Neutrophil (primary cell): ENCODE results near the gene NKD1.

ENCODE experiments used
- H3K27ac ChIP-seq: fragments of 200-600 bp; sonication (generic); 2 replicates; pipeline ENCODE4 v1.5.1; 2016; ENCODE audit warnings: mild to moderate bottlenecking, moderate library complexity
- H3K27me3 ChIP-seq: fragments of 200-600 bp; sonication (generic); 2 replicates; pipeline ENCODE4 v1.6.0; 2016; ENCODE audit warnings: mild to moderate bottlenecking
- H3K36me3 ChIP-seq: fragments of 200-600 bp; sonication (generic); 2 replicates; pipeline ENCODE4 v1.5.1; 2017
- H3K4me1 ChIP-seq, 2 experiments: fragments of 200-600 bp in 1 of 2; sonication (generic) in 1 of 2; 1 replicate in 1 of 2; 2 replicates in 1 of 2; pipeline versions ENCODE4 v1.5.1 to v1.6.1; 2013 to 2016; ENCODE audit warnings: low read depth in 1 of 2, low read length in 1 of 2, mild to moderate bottlenecking in 1 of 2, moderate library complexity in 1 of 2; ENCODE audit not compliant: control insufficient read depth in 1 of 2, insufficient read depth in 1 of 2
- H3K4me3 ChIP-seq, 2 experiments: fragments of 200-600 bp in 1 of 2; sonication (generic) in 1 of 2; 1 replicate in 1 of 2; 2 replicates in 1 of 2; pipeline ENCODE4 v1.5.1; 2013 to 2016; ENCODE audit warnings: low read depth in 1 of 2, low read length in 1 of 2, mild to moderate bottlenecking in 1 of 2, moderate library complexity in 1 of 2
- H3K9me3 ChIP-seq: fragments of 200-600 bp; sonication (generic); 2 replicates; pipeline ENCODE4 v1.5.1; 2016
- TF ChIP-seq, protein P1 (sequence below): fragments of 200-600 bp; sonication (generic); IDR thresholded peaks from 2 replicates; pipeline ENCODE4 v1.5.1; 2016; ENCODE audit warnings: antibody characterized with exemption

NKD1 gene

DNA sequence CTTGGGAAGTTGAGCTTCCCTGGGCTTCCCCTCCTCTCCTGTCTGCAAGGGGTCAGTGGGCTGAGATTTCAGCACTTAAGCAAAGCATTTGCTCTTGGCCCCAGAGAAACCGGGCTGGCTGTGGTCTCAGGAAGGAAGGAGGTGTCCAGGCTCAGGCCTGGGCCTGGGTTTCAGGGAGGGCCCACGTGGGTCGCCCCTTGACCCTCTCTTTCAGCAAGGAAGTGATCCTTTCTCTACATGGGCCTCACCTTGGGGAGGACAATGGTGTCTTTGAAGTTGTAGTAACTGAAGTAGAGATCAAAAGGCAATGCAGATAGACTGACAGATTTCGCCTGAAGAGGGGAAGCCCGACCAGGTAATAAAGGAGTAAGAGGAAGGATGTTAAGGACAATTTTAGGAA lies 147.9 kb downstream of the NKD1 start:
- H3K27ac ChIP-seq, result peak overlapping the region; percentile 90
- TF ChIP-seq, protein P1, sequence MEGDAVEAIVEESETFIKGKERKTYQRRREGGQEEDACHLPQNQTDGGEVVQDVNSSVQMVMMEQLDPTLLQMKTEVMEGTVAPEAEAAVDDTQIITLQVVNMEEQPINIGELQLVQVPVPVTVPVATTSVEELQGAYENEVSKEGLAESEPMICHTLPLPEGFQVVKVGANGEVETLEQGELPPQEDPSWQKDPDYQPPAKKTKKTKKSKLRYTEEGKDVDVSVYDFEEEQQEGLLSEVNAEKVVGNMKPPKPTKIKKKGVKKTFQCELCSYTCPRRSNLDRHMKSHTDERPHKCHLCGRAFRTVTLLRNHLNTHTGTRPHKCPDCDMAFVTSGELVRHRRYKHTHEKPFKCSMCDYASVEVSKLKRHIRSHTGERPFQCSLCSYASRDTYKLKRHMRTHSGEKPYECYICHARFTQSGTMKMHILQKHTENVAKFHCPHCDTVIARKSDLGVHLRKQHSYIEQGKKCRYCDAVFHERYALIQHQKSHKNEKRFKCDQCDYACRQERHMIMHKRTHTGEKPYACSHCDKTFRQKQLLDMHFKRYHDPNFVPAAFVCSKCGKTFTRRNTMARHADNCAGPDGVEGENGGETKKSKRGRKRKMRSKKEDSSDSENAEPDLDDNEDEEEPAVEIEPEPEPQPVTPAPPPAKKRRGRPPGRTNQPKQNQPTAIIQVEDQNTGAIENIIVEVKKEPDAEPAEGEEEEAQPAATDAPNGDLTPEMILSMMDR, result no peak
- H3K9me3 ChIP-seq, result no peaks in the 10 kb centered on the region
- H3K36me3 ChIP-seq, result peaks cover 11% of the 10 kb centered on the region
- peaks cover 78 to 81% of the 10 kb centered on the region in 2 experiments for H3K4me1 ChIP-seq
- no peaks in the 10 kb centered on the region for H3K27me3 ChIP-seq
- peak overlapping the region; percentile 68 to 91 for H3K4me3 ChIP-seq

DNA sequence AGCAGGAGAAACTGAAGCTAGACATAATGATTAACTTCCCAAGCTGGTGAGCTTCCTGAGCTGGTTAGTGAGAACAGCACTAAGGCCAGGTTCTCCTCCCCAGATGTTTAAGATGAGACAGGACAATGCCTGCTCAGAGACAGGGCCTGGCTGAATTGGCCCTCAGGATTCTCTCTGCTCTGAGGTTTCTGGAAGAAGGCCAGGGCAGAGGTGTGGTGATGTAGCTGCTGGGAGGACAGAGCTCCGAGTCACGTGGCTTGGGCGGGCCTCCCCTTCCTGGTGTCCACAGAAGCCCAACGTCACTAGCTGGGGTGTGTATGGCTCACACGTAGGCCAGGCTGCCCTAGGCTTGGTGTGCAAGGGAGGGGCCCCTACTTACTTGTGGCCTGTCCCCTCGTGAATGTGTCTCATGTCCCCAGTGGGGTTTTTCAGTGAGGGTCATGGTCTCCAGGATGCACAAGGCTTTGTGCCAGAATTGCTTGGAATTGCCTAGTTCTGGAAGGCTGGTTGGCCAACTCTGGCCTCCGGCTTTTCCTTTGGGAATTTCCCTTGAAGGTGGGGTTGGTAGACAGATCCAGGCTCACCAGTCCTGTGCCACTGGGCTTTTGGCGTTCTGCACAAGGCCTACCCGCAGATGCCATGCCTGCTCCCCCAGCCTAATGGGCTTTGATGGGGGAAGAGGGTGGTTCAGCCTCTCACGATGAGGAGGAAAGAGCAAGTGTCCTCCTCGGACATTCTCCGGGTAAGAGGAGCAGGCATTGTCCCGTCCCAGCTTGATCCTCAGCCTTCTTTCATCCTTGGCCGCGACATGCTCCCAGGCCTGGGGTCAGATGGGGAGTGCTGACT lies 148.6 kb downstream of the NKD1 start:
- Histone ChIP-seq H3K4me3 (peak overlapping the region; percentile 68 to 91), H3K27me3 (no peaks in the 10 kb centered on the region), H3K36me3 (peaks cover 15% of the 10 kb centered on the region), H3K4me1 (peaks cover 78 to 88% of the 10 kb centered on the region in 2 experiments), H3K27ac (peak overlapping the region; percentile 90), H3K9me3 (no peaks in the 10 kb centered on the region)
- TF ChIP-seq, protein P1, result no peak

DNA sequence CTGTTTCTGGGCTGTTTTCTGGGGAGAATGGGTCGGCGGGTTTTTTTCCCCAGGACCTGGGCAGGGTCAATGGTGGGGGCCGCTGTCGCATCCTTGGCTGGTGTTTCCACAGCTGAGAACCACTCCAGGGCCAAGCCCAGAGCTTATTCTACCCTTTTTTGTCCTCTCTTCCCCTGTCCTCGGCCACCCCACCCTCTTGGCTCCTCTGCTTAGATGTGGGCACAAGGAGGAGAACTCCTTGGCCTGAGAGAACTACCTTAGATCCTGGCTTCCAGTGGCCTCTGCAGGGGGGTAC lies 149.2 kb downstream of the NKD1 start:
- Histone ChIP-seq H3K27ac (peak overlapping the region; percentile 90), H3K27me3 (no peaks in the 10 kb centered on the region), H3K4me3 (peak overlapping the region in 1 of 2 experiments; percentile 68), H3K9me3 (no peaks in the 10 kb centered on the region), H3K36me3 (peaks cover 15% of the 10 kb centered on the region), H3K4me1 (peaks cover 82 to 94% of the 10 kb centered on the region in 2 experiments)
- TF ChIP-seq, protein P1, result no peak

DNA sequence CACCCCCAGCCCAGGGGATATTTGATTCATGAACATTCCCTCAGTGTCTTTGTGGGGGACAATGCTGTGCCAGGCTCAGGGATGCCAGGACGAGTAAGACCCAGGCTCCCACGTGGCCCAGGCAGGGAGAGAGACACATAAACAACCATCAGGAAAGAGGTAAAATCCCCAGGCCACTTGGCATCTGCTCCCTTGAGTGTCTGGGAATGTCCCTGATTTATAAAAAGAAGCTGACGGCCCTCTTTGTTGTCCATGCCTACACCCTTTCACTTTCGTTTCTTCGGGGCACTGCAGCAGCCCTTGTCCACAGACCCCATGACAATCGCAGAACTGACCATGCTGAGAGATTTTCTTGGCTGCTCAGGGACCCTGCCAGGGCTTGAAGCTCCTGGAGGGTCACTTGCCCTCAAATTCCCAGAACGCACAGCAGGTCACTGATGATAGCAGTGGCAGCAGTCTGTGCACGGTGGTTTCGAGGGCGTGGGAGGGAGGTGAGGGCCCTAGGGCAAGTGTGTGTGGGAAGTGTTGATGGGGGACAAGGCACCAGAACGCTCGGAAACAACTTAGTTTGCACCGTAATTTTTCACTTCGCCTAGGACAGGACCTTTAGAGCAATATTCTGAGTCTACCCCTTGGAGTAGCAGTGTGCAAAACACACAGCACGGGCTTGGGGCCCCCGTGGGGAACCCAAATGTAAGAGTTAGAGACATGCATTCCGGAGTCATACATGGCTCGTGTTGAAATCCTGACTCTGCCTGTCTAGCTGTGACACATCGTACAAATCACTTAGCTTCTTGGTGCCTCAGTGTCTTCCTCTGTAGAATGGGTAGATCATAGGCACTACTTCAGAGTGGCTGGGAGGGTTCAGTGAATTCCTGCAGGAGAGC lies 149.9 kb downstream of the NKD1 start:
- TF ChIP-seq, protein P1, result no peak
- H3K4me1 ChIP-seq, result peaks cover 82 to 94% of the 10 kb centered on the region in 2 experiments
- H3K27ac ChIP-seq, result peak overlapping the region; percentile 90

More for the DNA sequence above, 149.9 kb downstream of the NKD1 start:
- H3K4me3 ChIP-seq, result peak overlapping the region in 1 of 2 experiments; percentile 68
- H3K36me3 ChIP-seq, result peaks cover 15% of the 10 kb centered on the region
- H3K27me3 ChIP-seq, result no peaks in the 10 kb centered on the region
- no peaks in the 10 kb centered on the region for H3K9me3 ChIP-seq
